Caki2 (cell line): ENCODE measurements around the gene CD58. TPM values are rescaled to one million over a fixed set of nuclear protein-coding genes. Genes with fewer than 3 reads are reported as not detected.

Experiments
- DNase-seq: peaks from one replicate; pipeline ENCODE4 v3.0.0-alpha.2; 2015; ENCODE audit warnings: low read depth
- in situ Hi-C: cut with HindIII; loops from 2 replicates; pipeline ENCODE4 v1.10.0; 2016; ENCODE audit warnings: low sequenced_read_pairs, low pct_unique_long_range_greater_than_20kb, mixed read lengths
- total RNA-seq: library from RNA; depleted of rRNA; stranded (reverse); fragments of >200 nt; shearing (Covaris generic); gene quantifications from 2 replicates; pipeline ENCODE4 v1.2.3, GENCODE V29; 2014; ENCODE audit warnings: low replicate concordance; rRNA removed

CD58 gene
- total RNA-seq, 1 experiment from 2014 or later, result 17.5 TPM

DNA sequence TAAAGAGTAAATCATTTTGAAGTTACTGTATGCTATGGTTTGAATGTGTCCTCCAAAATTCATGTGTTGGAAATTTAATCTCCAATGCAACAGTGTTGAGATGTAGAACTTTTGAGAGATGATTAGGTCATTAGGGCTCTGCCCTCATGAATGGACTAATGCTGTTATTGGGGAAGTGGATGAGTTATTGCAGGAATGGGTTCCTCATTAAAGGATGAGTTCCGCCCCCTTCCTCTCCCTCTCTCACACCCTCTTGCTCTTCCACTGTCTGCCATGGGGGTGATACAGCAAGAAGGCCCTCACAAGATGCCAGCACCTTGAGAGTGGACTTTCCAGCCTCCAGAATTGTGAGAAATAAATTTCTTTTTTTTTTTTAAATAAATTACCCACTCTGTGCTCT is 100.2 kb downstream of the CD58 start:
- in situ Hi-C loops, result no loop called here
- DNase-seq, result no peak

DNA sequence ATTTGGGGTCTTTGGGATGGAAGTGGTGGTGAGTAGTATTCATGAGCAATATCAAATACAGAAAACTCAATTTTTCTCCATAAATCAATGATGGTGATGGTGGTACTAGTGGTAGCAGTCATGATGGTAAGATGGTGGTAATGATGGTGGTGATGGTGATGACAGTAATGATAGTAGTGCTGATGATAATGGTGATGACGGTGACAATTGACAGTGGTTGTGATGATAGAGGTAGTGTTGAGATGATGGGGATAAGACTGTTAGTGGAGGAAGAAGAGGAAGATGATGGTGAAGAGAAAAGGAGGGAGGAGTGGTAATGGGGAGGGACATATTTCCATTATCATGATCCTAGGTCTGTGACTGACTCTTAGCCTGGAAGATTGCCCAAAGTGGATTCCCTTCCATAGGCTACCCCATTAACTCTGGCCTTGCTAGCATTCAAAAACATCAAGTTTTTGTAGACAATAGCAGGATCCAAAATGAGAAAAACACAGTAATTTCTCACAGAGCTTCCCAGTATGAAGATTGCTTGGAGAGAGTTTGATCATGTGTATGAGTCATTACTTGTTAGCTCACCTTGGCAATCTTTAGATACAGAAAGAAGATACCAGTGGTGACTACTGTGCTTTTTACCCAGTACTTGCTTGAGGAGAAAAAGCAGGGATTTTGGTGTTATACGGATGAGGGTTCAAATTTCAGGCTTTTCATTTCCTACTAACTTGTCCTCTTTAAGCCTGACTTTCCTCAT is 103.8 kb downstream of the CD58 start:
- no peak for DNase-seq
- in situ Hi-C loops, result no loop called here

DNA sequence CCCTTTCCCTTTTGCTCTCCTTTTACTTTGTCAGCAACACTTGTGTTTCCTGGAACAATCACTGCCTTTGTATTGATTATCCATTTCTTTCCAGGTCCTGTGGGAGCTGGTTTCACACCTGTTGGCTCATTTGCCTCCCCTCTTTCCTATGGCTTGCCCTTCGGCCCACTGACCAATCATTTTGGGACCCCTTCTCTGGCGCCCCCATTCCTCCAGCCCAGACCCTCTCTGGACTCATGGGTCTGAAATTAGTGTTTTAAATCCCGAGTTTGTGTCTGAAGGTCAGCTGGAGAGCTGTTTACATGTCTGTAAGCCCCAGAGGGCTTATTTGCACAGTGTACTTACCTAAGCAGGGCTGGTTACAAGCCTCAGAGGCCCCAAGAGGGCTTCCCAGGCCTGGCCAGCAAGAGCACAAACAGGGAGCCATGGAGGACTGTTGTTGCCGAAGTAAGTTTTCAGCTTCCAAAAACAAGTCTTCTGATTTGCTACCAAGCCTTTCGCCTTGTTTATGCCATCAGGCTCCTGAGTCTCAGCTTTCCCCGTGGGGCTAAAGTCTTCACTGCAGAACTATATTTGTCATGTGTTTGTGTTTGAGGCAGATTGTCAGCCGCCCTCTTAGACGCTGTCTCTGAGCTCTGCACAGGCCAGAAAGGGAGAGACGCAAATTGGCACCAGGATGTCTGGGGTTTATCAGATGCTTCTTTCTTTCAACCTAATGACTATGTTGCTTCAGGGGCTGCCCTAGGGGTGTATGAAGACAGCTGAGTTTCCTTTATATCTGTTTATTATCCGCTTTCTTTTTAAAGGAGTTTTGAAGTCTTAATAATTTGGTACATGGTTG is 104.8 kb downstream of the CD58 start:
- in situ Hi-C loops, result no loop called here
- no peak for DNase-seq

DNA sequence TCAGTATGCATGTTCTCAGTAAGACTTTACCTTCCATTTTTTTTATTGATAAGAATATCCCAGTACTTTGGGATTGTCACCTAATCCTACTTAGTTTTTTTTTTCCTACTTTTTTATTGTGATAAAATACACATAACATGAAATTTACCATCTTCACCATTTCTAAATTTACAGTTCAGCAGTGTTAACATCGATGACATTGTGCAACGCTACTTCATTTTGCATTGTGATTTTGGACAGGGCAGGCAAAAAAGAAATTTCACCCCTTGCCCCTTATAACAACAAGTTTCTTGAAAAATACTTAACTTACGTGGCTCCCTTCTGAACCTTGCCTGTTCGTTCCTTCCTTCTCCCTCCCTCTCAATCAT is 105.4 kb downstream of the CD58 start:
- no peak for DNase-seq
- in situ Hi-C loops, result no loop called here

Other genes starting within 250 kb of the CD58 start
- 116 and 171 TPM in 2 replicates for gene ATP1A1, start 197.8 kb downstream of the CD58 start, total RNA-seq
- 30.4 and 36.0 TPM in 2 replicates for gene IGSF3, start 96.7 kb upstream of the CD58 start, total RNA-seq
- gene CD2, start 183.4 kb upstream of the CD58 start, total RNA-seq, result not detected in 2 replicates